Measurements from ENCODE around the gene SLC1A6. TPM values are rescaled to one million over a fixed set of nuclear protein-coding genes. Genes with fewer than 3 reads are reported as not detected.
"Not testable (repeated sequence)": the region's sequence is repeated elsewhere in the genome, so short reads cannot be mapped to it uniquely, and the experiment has no call there.

Gene SLC1A6
- polyA plus RNA-seq (ENCODE audit: insufficient read depth in 1 of 5, insufficient read length in 5 of 5, low replicate concordance in 1 of 5) = under 1 TPM; 0.09 to 0.33 (median 0.21) TPM
- long read RNA-seq, donor 1 = 0 reads
- long read RNA-seq, donor 2 = 0 reads
- long read RNA-seq, donor 3 = 0 reads
- long read RNA-seq, donor 4 = 0 reads
- long read RNA-seq, donor 5 = 0 reads
- long read RNA-seq, donor 6 = 0 reads
- long read RNA-seq, donor 7 = 0 reads
- long read RNA-seq, donor 8 = 0 reads

- DNase-seq = no peak
These were observed at the start of gene SLC1A6 for GRCh38 chr19:14979476-14980255. Gene SLC1A6 (minus strand): TSS chr19:14979864. CDS start chr19:14972910, 6,954 bp downstream.

- DNase-seq = no peak
These were observed 48.8 kb upstream of the SLC1A6 start for GRCh38 chr19:15028490-15028889.

- DNase-seq = no peak
These were observed 45.6 kb upstream of the SLC1A6 start for GRCh38 chr19:15025217-15025616.

GRCh38 chr19:15022752-15023151 lies 43.1 kb upstream of the SLC1A6 start:
- no peak for DNase-seq

GRCh38 chr19:15021286-15022007 lies 41.8 kb upstream of the SLC1A6 start:
- no peak for DNase-seq

- DNase-seq = not testable (repeated sequence)
These were observed 39.2 kb upstream of the SLC1A6 start for GRCh38 chr19:15018836-15019235.

GRCh38 chr19:15015946-15016542 lies 36.4 kb upstream of the SLC1A6 start:
- DNase-seq = peak in 1 of 2 donors; percentile 31

- DNase-seq = no peak
These were observed 34.9 kb upstream of the SLC1A6 start for GRCh38 chr19:15014579-15014978.

GRCh38 chr19:15010501-15011300 lies 31.0 kb upstream of the SLC1A6 start:
- DNase-seq = no peak

- no peak for DNase-seq
These were observed 28.6 kb upstream of the SLC1A6 start for GRCh38 chr19:15008308-15008707.

- no peak for DNase-seq
These were observed 18.3 kb upstream of the SLC1A6 start for GRCh38 chr19:14997981-14998380.

- no peak for DNase-seq
These were observed 13.1 kb upstream of the SLC1A6 start for GRCh38 chr19:14992780-14993179.

- no peak for DNase-seq
These were observed 5.5 kb upstream of the SLC1A6 start for GRCh38 chr19:14985133-14985532.

GRCh38 chr19:14978161-14978776 lies 1.4 kb downstream of the SLC1A6 start:
- DNase-seq = no peak

- DNase-seq = no peak
These were observed 2.5 kb downstream of the SLC1A6 start for GRCh38 chr19:14977128-14977527.

GRCh38 chr19:14974488-14974887 lies 5.2 kb downstream of the SLC1A6 start:
- no peak for DNase-seq

GRCh38 chr19:14972676-14973075 lies 7.0 kb downstream of the SLC1A6 start:
- DNase-seq = no peak

- DNase-seq = no peak
These were observed 8.2 kb downstream of the SLC1A6 start for GRCh38 chr19:14971474-14971873.

GRCh38 chr19:14968247-14968646 lies 11.4 kb downstream of the SLC1A6 start:
- no peak for DNase-seq

GRCh38 chr19:14961956-14962685 lies 17.5 kb downstream of the SLC1A6 start:
- DNase-seq = no peak
